ENCODE results near the gene DLAT.

GRCh38 chr11:111976767-111977145 lies 48.5 kb upstream of the DLAT start:
- TF ChIP-seq CTCF (IDR thresholded peaks at IDR 0.05) (no peak), POLR2AphosphoS5 (IDR thresholded peaks at IDR 0.05; ENCODE audit: low read depth, low read length) (no peak), SIN3A (IDR thresholded peaks at IDR 0.05; ENCODE audit: borderline replicate concordance, insufficient read depth, low read depth, low read length) (no peak)
